SK-N-SH (cell line): ENCODE data around the gene RNF175. TPM values are rescaled to one million over a fixed set of nuclear protein-coding genes. Genes with fewer than 3 reads are reported as not detected.

Source experiments
- CTCF ChIA-PET: fragments of 300-600, 350-600 bp; formaldehyde crosslinking; extraction: SDS; loops from one replicate; lab custom pipeline; 2021; lab: Yijun Ruan, JAX
- POLR2A ChIA-PET: fragments of 350-600 bp; sonication (Branson Sonifier 250); formaldehyde crosslinking; extraction: SDS; loops from one replicate; lab custom pipeline; 2020; ENCODE audit warnings: antibody characterized with exemption, inconsistent platforms; lab: Yijun Ruan, JAX
- DNase-seq: peaks from one replicate; pipeline ENCODE4 v3.0.0; 2012
- H2AFZ ChIP-seq: fragments of 200-600 bp; sonication (generic); 2 replicates; pipeline ENCODE4 v1.8.1; 2016; ENCODE audit warnings: antibody characterized with exemption, mild to moderate bottlenecking, low read depth
- H3F3A ChIP-seq: fragments of 200-600 bp; sonication (generic); replicated peaks from 2 replicates; pipeline ENCODE3; 2016; ENCODE audit warnings: antibody characterized with exemption, mild to moderate bottlenecking; ENCODE audit not compliant: insufficient read depth
- H3K27ac ChIP-seq, 2 experiments: fragments of 200-500 bp in 1 of 2; fragments of 200-600 bp in 1 of 2; sonication (Bioruptor generic) in 1 of 2; sonication (generic), shearing (Covaris generic) in 1 of 2; 2 replicates each; pipeline versions ENCODE4 v1.5.1 to v1.6.1; 2014 to 2016; ENCODE audit warnings: low read depth in 2 of 2, inconsistent platforms in 1 of 2, low read length in 1 of 2, mild to moderate bottlenecking in 1 of 2, mixed read lengths in 1 of 2
- H3K27me3 ChIP-seq: fragments of 200-600 bp; sonication (generic), shearing (Covaris generic); 2 replicates; pipeline ENCODE4 v1.6.1; 2016; ENCODE audit warnings: mixed run types; ENCODE audit not compliant: insufficient read depth
- H3K36me3 ChIP-seq, 2 experiments: fragments of 200-500 bp in 1 of 2; fragments of 200-600 bp in 1 of 2; sonication (Bioruptor generic) in 1 of 2; sonication (generic) in 1 of 2; replicated peaks in 1 of 2; 2 replicates each; pipeline versions ENCODE3 to v1.5.1; 2014 to 2016; ENCODE audit warnings: low read length in 1 of 2, mild to moderate bottlenecking in 1 of 2; ENCODE audit not compliant: insufficient read depth in 2 of 2, control insufficient read depth in 1 of 2
- H3K4me1 ChIP-seq, 2 experiments: fragments of 200-500 bp in 1 of 2; fragments of 200-600 bp in 1 of 2; sonication (Bioruptor generic) in 1 of 2; sonication (generic), shearing (Covaris generic) in 1 of 2; 2 replicates each; pipeline versions ENCODE4 v1.5.1 to v1.6.1; 2014 to 2016; ENCODE audit warnings: low read depth in 1 of 2, low read length in 1 of 2, mixed run types in 1 of 2; ENCODE audit not compliant: insufficient read depth in 2 of 2, control insufficient read depth in 1 of 2
- H3K4me2 ChIP-seq: fragments of 200-600 bp; sonication (generic), shearing (Covaris generic); 2 replicates; pipeline ENCODE4 v1.6.1; 2017; ENCODE audit warnings: mixed run types
- H3K4me3 ChIP-seq, 2 experiments: fragments of 200-500 bp in 1 of 2; fragments of 200-600 bp in 1 of 2; sonication (Bioruptor generic) in 1 of 2; sonication (generic), shearing (Covaris generic) in 1 of 2; 2 replicates each; pipeline versions ENCODE4 v1.5.1 to v1.8.1; 2014 to 2016; ENCODE audit warnings: low read depth in 2 of 2, inconsistent platforms in 1 of 2, low read length in 1 of 2, mild to moderate bottlenecking in 1 of 2, mixed read lengths in 1 of 2, moderate library complexity in 1 of 2
- H3K79me2 ChIP-seq: fragments of 200-600 bp; sonication (generic); 2 replicates; pipeline ENCODE4 v1.8.1; 2017; ENCODE audit warnings: mild to moderate bottlenecking; ENCODE audit not compliant: insufficient read depth
- H3K9ac ChIP-seq: fragments of 200-600 bp; sonication (generic); 2 replicates; pipeline ENCODE4 v1.6.1; 2017; ENCODE audit warnings: mixed run types
- H3K9me2 ChIP-seq: fragments of 200-600 bp; sonication (generic); 2 replicates; pipeline ENCODE4 v1.6.1; 2017; ENCODE audit warnings: mixed run types
- H3K9me3 ChIP-seq: fragments of 200-600 bp; sonication (generic); 2 replicates; pipeline ENCODE4 v1.6.1; 2017; ENCODE audit warnings: mixed run types, mild to moderate bottlenecking, moderate library complexity
- H4K20me1 ChIP-seq: fragments of 200-600 bp; sonication (generic); 2 replicates; pipeline ENCODE4 v1.6.1; 2017; ENCODE audit warnings: mild to moderate bottlenecking, mixed run types; ENCODE audit not compliant: insufficient read depth
- CHD2 ChIP-seq: fragments of 150-350 bp; IDR thresholded peaks from 2 replicates; pipeline ENCODE4 v1.6.1; 2018; ENCODE audit warnings: low read length; ENCODE audit not compliant: partially characterized antibody
- EZH2phosphoT487 ChIP-seq: fragments of 200-600 bp; sonication (generic); IDR thresholded peaks from 2 replicates; pipeline ENCODE4 v1.6.1; 2017; ENCODE audit warnings: low read depth, mixed run types, mild to moderate bottlenecking, antibody characterized with exemption, moderate library complexity, borderline replicate concordance
- FOSL2 ChIP-seq: IDR thresholded peaks from 2 replicates; pipeline ENCODE4 v1.4.0; 2012; ENCODE audit warnings: low read depth, mild to moderate bottlenecking, moderate library complexity, borderline replicate concordance
- GABPA ChIP-seq: IDR thresholded peaks from 2 replicates; pipeline ENCODE4 v1.4.0; 2012; ENCODE audit warnings: low read depth, mild to moderate bottlenecking
- GATA2 ChIP-seq: sonication (generic); formaldehyde crosslinking; IDR thresholded peaks from 2 replicates; pipeline ENCODE4 v1.5.0; 2020; ENCODE audit warnings: mild to moderate bottlenecking, missing genetic modification reagents
- JUND ChIP-seq: IDR thresholded peaks from 2 replicates; pipeline ENCODE4 v1.4.0; 2012
- MAX ChIP-seq: IDR thresholded peaks from 2 replicates; pipeline ENCODE4 v1.4.0; 2012; ENCODE audit warnings: low read depth
- MEF2A ChIP-seq: IDR thresholded peaks from 2 replicates; pipeline ENCODE4 v1.4.0; 2012; ENCODE audit warnings: low read depth, borderline replicate concordance
- MXI1 ChIP-seq: IDR thresholded peaks from 2 replicates; pipeline ENCODE4 v1.6.1; 2012; ENCODE audit warnings: mild to moderate bottlenecking, low read depth, low read length, improper control_type of control experiment
- RCOR1 ChIP-seq: fragments of 150-350 bp; IDR thresholded peaks from 2 replicates; pipeline ENCODE4 v1.6.1; 2017; ENCODE audit warnings: antibody characterized with exemption, low read length
- TCF12 ChIP-seq: IDR thresholded peaks from 2 replicates; pipeline ENCODE4 v1.4.0; 2012
- USF2 ChIP-seq: fragments of 150-350 bp; IDR thresholded peaks from 2 replicates; pipeline ENCODE4 v1.6.1; 2017; ENCODE audit warnings: antibody characterized with exemption, low read length, low read depth, borderline replicate concordance
- YY1 ChIP-seq: IDR thresholded peaks from 2 replicates; pipeline ENCODE4 v1.4.0; 2012; ENCODE audit warnings: low read depth, mild to moderate bottlenecking
- WGBS: methylation state at CpG from one replicate; pipeline ENCODE4 v1.1.6; 2017; ENCODE audit warnings: low lambda C conversion rate; 5-methylcytosine and 5-hydroxymethylcytosine counted together
- polyA plus RNA-seq, 3 experiments: library from polyadenylated mRNA; depleted of rRNA; stranded (reverse); fragments of >200 nt; gene quantifications; 2 replicates each; pipeline ENCODE4 v1.2.3, GENCODE V29; 2012

RNF175 gene
- polyA plus RNA-seq, 1 of the 3 experiments (the other 2 are of a cell fraction) = 0.10 TPM

- Histone ChIP-seq H3K36me3 (no peaks in the 10 kb centered on the region), H3K9me2 (no peaks in the 10 kb centered on the region), H2AFZ (no peak overlapping the region), H3K27ac (no peak overlapping the region), H3K9ac (no peak overlapping the region), H3K27me3 (no peaks in the 10 kb centered on the region), H3K9me3 (no peaks in the 10 kb centered on the region), H3K4me3 (no peak overlapping the region), H3K4me1 (no peaks in the 10 kb centered on the region), H4K20me1 (no peaks in the 10 kb centered on the region), H3K4me2 (no peak overlapping the region), H3F3A (no peaks in the 10 kb centered on the region), H3K79me2 (no peaks in the 10 kb centered on the region)
- CTCF ChIA-PET = no interaction called here
- DNase-seq = no peak
- no peak for TF ChIP-seq TCF12
- no peak for TF ChIP-seq CHD2
- TF ChIP-seq EZH2phosphoT487 = no peak
- no peak for TF ChIP-seq MEF2A
- no peak for TF ChIP-seq RCOR1
- no peak for TF ChIP-seq FOSL2
- POLR2A ChIA-PET = no interaction called here
- 70% methylated on average over 6 of the region's 6 CpGs for WGBS
Observed at GRCh38 chr4:153766758-153767157, 6.9 kb upstream of the RNF175 start.

GRCh38 chr4:153765894-153766293 is 6.1 kb upstream of the RNF175 start:
- Histone ChIP-seq H3K4me1 (no peaks in the 10 kb centered on the region), H2AFZ (no peak overlapping the region), H3K9me3 (no peaks in the 10 kb centered on the region), H3K4me3 (no peak overlapping the region), H3K4me2 (no peak overlapping the region), H3K9me2 (no peaks in the 10 kb centered on the region), H3K36me3 (no peaks in the 10 kb centered on the region), H4K20me1 (no peaks in the 10 kb centered on the region), H3F3A (no peaks in the 10 kb centered on the region), H3K27ac (no peak overlapping the region), H3K79me2 (no peaks in the 10 kb centered on the region), H3K9ac (no peak overlapping the region), H3K27me3 (no peaks in the 10 kb centered on the region; the same call in none of the 2 replicates)
- 62% methylated on average over 8 of the region's 8 CpGs for WGBS
- DNase-seq = no peak
- CTCF ChIA-PET = no interaction called here
- TF ChIP-seq JUND (no peak), MXI1 (no peak), GATA2 (no peak), USF2 (no peak), MAX (no peak), RCOR1 (no peak), GABPA (no peak), YY1 (no peak), TCF12 (no peak)
- POLR2A ChIA-PET = no interaction called here
